Liver (tissue), 3 donors: ENCODE results near the gene SYNDIG1.

Experiments
- EGR1 ChIP-seq, 2 donors: IDR thresholded peaks; 2 replicates each; pipeline ENCODE4 v1.6.1; 2016 to 2018; ENCODE audit warnings: antibody characterized with exemption in 2 of 2, low read depth in 2 of 2
- FOXA2 ChIP-seq: IDR thresholded peaks from 2 replicates; pipeline ENCODE4 v1.6.1; 2016; ENCODE audit warnings: antibody characterized with exemption
- GABPA ChIP-seq, 2 donors: IDR thresholded peaks in 1 of 2; conservative IDR thresholded peaks in 1 of 2; 2 replicates each; pipeline ENCODE4 v1.6.1; 2016; ENCODE audit warnings: antibody characterized with exemption in 2 of 2, mild to moderate bottlenecking in 1 of 2, moderate library complexity in 1 of 2
- JUND ChIP-seq, 2 donors: IDR thresholded peaks; 2 replicates each; pipeline ENCODE4 v1.6.1; 2016; ENCODE audit warnings: antibody characterized with exemption in 2 of 2
- RAD21 ChIP-seq, 2 donors: IDR thresholded peaks; 2 replicates each; pipeline ENCODE4 v1.6.1; 2016; ENCODE audit warnings: antibody characterized with exemption in 2 of 2, mild to moderate bottlenecking in 2 of 2
- RXRA ChIP-seq, 2 donors: IDR thresholded peaks; 2 replicates each; pipeline ENCODE4 v1.6.1; 2017 to 2018; ENCODE audit warnings: antibody characterized with exemption in 2 of 2, mild to moderate bottlenecking in 1 of 2
- TAF1 ChIP-seq: conservative IDR thresholded peaks from 2 replicates; pipeline ENCODE4 v1.6.1; 2016; ENCODE audit warnings: antibody characterized with exemption, mild to moderate bottlenecking
- TF ChIP-seq, protein P1 (sequence below): fragments of 150-350 bp; IDR thresholded peaks from 2 replicates; pipeline ENCODE4 v1.5.1; 2017; ENCODE audit warnings: improper control_type of control experiment, low read depth, low read length; ENCODE audit not compliant: missing input control
- TF ChIP-seq, protein P2 (sequence below): IDR thresholded peaks from 2 replicates; pipeline ENCODE4 v1.6.1; 2016; ENCODE audit warnings: antibody characterized with exemption
- TF ChIP-seq, protein P3 (sequence below): IDR thresholded peaks from 2 replicates; pipeline ENCODE4 v1.6.1; 2016; ENCODE audit warnings: antibody characterized with exemption, mild to moderate bottlenecking
- donor health status: healthy.
- donor health status: healthy.

DNA sequence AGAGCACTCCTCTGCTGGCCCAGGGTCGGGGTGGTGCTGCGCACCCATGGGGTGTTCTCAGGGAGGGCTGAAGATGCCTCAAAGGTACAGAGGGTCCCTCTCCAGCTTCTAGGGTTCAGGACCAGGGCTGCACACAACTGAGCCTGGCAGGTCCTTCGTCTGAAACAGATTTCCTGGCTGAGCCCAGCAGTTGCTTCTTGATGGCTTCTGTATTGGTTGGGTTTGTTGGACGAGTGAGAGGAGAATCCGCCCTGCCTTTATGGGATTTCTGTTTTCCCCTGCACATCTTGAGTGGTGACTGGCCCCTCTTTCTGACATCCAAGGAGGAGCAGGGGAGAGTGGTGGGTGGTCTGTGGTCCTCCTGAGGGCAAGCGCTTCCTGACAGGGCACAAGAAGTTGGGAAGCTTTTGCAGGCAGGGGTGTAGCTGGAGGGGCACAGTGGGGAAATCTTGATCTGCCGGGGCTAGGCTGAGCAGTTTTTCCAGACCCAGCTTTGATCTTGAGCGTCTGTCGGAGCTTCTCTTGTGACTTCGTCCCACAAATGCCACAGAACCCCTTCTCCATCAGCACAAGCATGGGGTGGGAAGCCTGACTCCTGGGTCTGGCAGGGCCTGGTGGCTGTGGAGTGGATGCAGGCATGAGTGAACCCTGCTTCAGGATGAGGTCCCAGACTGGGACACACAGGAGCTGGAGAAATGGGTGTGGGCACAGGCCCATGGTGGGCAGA is 116.5 kb downstream of the SYNDIG1 start:
- TF ChIP-seq, protein P1, sequence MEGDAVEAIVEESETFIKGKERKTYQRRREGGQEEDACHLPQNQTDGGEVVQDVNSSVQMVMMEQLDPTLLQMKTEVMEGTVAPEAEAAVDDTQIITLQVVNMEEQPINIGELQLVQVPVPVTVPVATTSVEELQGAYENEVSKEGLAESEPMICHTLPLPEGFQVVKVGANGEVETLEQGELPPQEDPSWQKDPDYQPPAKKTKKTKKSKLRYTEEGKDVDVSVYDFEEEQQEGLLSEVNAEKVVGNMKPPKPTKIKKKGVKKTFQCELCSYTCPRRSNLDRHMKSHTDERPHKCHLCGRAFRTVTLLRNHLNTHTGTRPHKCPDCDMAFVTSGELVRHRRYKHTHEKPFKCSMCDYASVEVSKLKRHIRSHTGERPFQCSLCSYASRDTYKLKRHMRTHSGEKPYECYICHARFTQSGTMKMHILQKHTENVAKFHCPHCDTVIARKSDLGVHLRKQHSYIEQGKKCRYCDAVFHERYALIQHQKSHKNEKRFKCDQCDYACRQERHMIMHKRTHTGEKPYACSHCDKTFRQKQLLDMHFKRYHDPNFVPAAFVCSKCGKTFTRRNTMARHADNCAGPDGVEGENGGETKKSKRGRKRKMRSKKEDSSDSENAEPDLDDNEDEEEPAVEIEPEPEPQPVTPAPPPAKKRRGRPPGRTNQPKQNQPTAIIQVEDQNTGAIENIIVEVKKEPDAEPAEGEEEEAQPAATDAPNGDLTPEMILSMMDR: no peak
- TF ChIP-seq GABPA (IDR thresholded peaks at IDR 0.05 in 1 of 2, conservative IDR thresholded peaks at IDR 0.05 in 1 of 2): no peak
- TF ChIP-seq RXRA (IDR thresholded peaks at IDR 0.05): no peak
- TF ChIP-seq FOXA2: no peak
- TF ChIP-seq, protein P2, sequence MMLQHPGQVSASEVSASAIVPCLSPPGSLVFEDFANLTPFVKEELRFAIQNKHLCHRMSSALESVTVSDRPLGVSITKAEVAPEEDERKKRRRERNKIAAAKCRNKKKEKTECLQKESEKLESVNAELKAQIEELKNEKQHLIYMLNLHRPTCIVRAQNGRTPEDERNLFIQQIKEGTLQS: no peak
- TF ChIP-seq EGR1 (IDR thresholded peaks at IDR 0.05; ENCODE audit: low read depth in 2 of 2): no peak
- TF ChIP-seq, protein P3, sequence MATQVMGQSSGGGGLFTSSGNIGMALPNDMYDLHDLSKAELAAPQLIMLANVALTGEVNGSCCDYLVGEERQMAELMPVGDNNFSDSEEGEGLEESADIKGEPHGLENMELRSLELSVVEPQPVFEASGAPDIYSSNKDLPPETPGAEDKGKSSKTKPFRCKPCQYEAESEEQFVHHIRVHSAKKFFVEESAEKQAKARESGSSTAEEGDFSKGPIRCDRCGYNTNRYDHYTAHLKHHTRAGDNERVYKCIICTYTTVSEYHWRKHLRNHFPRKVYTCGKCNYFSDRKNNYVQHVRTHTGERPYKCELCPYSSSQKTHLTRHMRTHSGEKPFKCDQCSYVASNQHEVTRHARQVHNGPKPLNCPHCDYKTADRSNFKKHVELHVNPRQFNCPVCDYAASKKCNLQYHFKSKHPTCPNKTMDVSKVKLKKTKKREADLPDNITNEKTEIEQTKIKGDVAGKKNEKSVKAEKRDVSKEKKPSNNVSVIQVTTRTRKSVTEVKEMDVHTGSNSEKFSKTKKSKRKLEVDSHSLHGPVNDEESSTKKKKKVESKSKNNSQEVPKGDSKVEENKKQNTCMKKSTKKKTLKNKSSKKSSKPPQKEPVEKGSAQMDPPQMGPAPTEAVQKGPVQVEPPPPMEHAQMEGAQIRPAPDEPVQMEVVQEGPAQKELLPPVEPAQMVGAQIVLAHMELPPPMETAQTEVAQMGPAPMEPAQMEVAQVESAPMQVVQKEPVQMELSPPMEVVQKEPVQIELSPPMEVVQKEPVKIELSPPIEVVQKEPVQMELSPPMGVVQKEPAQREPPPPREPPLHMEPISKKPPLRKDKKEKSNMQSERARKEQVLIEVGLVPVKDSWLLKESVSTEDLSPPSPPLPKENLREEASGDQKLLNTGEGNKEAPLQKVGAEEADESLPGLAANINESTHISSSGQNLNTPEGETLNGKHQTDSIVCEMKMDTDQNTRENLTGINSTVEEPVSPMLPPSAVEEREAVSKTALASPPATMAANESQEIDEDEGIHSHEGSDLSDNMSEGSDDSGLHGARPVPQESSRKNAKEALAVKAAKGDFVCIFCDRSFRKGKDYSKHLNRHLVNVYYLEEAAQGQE: no peak
- no peak for TF ChIP-seq JUND (IDR thresholded peaks at IDR 0.05)
- TF ChIP-seq TAF1: no peak
- TF ChIP-seq RAD21 (IDR thresholded peaks at IDR 0.05): no peak
